ENCODE data around the gene SCRT2.
"Not testable (repeated sequence)": the region's sequence is repeated elsewhere in the genome, so short reads cannot be mapped to it uniquely, and the experiment has no call there.

- not testable (repeated sequence) for TF ChIP-seq TAF1 (conservative IDR thresholded peaks at IDR 0.05); JUND (IDR thresholded peaks at IDR 0.05); MAX (IDR thresholded peaks at IDR 0.05); EGR1 (IDR thresholded peaks at IDR 0.05; ENCODE audit: low read depth in 2 of 2); REST (IDR thresholded peaks at IDR 0.05); NR2F2 (IDR thresholded peaks at IDR 0.05); FOXA1 (IDR thresholded peaks at IDR 0.05); YY1 (IDR thresholded peaks at IDR 0.05); ATF3 (IDR thresholded peaks at IDR 0.05); SP1 (IDR thresholded peaks at IDR 0.05)
- TF ChIP-seq, protein P1, sequence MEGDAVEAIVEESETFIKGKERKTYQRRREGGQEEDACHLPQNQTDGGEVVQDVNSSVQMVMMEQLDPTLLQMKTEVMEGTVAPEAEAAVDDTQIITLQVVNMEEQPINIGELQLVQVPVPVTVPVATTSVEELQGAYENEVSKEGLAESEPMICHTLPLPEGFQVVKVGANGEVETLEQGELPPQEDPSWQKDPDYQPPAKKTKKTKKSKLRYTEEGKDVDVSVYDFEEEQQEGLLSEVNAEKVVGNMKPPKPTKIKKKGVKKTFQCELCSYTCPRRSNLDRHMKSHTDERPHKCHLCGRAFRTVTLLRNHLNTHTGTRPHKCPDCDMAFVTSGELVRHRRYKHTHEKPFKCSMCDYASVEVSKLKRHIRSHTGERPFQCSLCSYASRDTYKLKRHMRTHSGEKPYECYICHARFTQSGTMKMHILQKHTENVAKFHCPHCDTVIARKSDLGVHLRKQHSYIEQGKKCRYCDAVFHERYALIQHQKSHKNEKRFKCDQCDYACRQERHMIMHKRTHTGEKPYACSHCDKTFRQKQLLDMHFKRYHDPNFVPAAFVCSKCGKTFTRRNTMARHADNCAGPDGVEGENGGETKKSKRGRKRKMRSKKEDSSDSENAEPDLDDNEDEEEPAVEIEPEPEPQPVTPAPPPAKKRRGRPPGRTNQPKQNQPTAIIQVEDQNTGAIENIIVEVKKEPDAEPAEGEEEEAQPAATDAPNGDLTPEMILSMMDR (IDR thresholded peaks at IDR 0.05; ENCODE audit: low read depth, low read length, missing input control) = not testable (repeated sequence)
Observed at GRCh38 chr20:693786-694185, 18.2 kb upstream of the SCRT2 start.

All from liver (tissue), 3 donors.